H1 (cell line): Measurements from ENCODE around the gene WNT1. TPM values are rescaled to one million over a fixed set of nuclear protein-coding genes. Genes with fewer than 3 reads are reported as not detected.

Experiments used
- BRCA1 ChIP-seq: IDR thresholded peaks from 2 replicates; pipeline ENCODE4 v1.6.1; 2012; ENCODE audit warnings: low read depth, low read length, improper control_type of control experiment
- CBX8 ChIP-seq: fragments of 300-800, 300-1000 bp; sonication (generic); IDR thresholded peaks from 2 replicates; pipeline ENCODE4 v1.7.1; 2016; ENCODE audit warnings: low read depth, low read length, borderline replicate concordance
- FOSL1 ChIP-seq: IDR thresholded peaks from 2 replicates; pipeline ENCODE4 v1.6.1; 2011; ENCODE audit warnings: mild to moderate bottlenecking, low read depth, low read length, moderate library complexity; ENCODE audit not compliant: insufficient read depth
- GABPA ChIP-seq: IDR thresholded peaks from 2 replicates; pipeline ENCODE4 v1.6.1; 2011; ENCODE audit warnings: mild to moderate bottlenecking, low read length, moderate library complexity, borderline replicate concordance; ENCODE audit not compliant: insufficient read depth
- GTF2F1 ChIP-seq: IDR thresholded peaks from 2 replicates; pipeline ENCODE4 v1.6.1; 2012; ENCODE audit warnings: low read depth, low read length, improper control_type of control experiment, borderline replicate concordance
- KDM4A ChIP-seq: IDR thresholded peaks from one replicate; pipeline ENCODE4 v1.7.1; 2012; ENCODE audit warnings: low read depth, mild to moderate bottlenecking, moderate library complexity, low read length, inconsistent platforms; ENCODE audit not compliant: severe bottlenecking
- RFX5 ChIP-seq: IDR thresholded peaks from 2 replicates; pipeline ENCODE4 v1.6.1; 2011; ENCODE audit warnings: low read depth, low read length, improper control_type of control experiment, borderline replicate concordance
- TAF7 ChIP-seq: optimal IDR thresholded peaks from 2 replicates; pipeline ENCODE3; 2011; ENCODE audit warnings: low read depth, mild to moderate bottlenecking, inconsistent platforms, low read length, moderate library complexity, borderline replicate concordance
- TBP ChIP-seq: IDR thresholded peaks from 2 replicates; pipeline ENCODE4 v1.6.1; 2011; ENCODE audit warnings: low read depth, low read length, improper control_type of control experiment
- polyA plus RNA-seq, 7 experiments: library from polyadenylated mRNA; depleted of rRNA in 3 of 7; stranded (reverse) in 5 of 7; unstranded in 2 of 7; fragments of >200 nt in 5 of 7; fragments of 200-250 nt in 2 of 7; gene quantifications; 1 replicate in 5 of 7; 2 replicates in 1 of 7; 4 replicates in 1 of 7; pipeline versions ENCODE4 v1.2.1 to v1.2.3, GENCODE V29; 2011 to 2013; ENCODE audit warnings: missing spikeins in 2 of 7, mixed read lengths in 2 of 7
- total RNA-seq: library from RNA; stranded (reverse); fragmentation: NEBNext Ultra II Directional; extraction: Animal tissue kit (Norgen Biotek cat#: 25700); gene quantifications from 2 replicates; pipeline ENCODE4 v1.2.1, GENCODE V29; 2021
- TF ChIP-seq, protein P1 (sequence below): fragments of 300-600 bp; sonication (generic); IDR thresholded peaks from 2 replicates; pipeline ENCODE4 v1.7.1; 2012; ENCODE audit warnings: low read length, moderate library complexity, mild to moderate bottlenecking, inconsistent platforms; ENCODE audit not compliant: insufficient replicate concordance

The WNT1 gene
- total and polyA plus RNA-seq, 2 of the 8 experiments (the other 6 are each of a cell fraction or from before 2014, with no cell fraction given): not detected

DNA sequence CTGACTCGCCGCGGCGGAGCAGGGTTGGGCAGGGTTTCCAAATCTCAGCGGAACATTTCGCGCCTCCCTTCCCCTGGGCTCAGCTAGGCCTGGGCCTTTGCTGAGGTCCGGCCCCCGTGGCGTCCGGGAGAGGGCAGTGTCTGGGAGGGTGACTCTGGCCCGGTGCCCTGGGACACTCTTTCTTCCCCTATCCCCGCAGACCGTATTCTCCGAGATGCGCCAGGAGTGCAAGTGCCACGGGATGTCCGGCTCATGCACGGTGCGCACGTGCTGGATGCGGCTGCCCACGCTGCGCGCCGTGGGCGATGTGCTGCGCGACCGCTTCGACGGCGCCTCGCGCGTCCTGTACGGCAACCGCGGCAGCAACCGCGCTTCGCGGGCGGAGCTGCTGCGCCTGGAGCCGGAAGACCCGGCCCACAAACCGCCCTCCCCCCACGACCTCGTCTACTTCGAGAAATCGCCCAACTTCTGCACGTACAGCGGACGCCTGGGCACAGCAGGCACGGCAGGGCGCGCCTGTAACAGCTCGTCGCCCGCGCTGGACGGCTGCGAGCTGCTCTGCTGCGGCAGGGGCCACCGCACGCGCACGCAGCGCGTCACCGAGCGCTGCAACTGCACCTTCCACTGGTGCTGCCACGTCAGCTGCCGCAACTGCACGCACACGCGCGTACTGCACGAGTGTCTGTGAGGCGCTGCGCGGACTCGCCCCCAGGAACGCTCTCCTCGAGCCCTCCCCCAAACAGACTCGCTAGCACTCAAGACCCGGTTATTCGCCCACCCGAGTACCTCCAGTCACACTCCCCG is 3.0 kb downstream of the WNT1 start (continued):
- TF ChIP-seq, protein P1, sequence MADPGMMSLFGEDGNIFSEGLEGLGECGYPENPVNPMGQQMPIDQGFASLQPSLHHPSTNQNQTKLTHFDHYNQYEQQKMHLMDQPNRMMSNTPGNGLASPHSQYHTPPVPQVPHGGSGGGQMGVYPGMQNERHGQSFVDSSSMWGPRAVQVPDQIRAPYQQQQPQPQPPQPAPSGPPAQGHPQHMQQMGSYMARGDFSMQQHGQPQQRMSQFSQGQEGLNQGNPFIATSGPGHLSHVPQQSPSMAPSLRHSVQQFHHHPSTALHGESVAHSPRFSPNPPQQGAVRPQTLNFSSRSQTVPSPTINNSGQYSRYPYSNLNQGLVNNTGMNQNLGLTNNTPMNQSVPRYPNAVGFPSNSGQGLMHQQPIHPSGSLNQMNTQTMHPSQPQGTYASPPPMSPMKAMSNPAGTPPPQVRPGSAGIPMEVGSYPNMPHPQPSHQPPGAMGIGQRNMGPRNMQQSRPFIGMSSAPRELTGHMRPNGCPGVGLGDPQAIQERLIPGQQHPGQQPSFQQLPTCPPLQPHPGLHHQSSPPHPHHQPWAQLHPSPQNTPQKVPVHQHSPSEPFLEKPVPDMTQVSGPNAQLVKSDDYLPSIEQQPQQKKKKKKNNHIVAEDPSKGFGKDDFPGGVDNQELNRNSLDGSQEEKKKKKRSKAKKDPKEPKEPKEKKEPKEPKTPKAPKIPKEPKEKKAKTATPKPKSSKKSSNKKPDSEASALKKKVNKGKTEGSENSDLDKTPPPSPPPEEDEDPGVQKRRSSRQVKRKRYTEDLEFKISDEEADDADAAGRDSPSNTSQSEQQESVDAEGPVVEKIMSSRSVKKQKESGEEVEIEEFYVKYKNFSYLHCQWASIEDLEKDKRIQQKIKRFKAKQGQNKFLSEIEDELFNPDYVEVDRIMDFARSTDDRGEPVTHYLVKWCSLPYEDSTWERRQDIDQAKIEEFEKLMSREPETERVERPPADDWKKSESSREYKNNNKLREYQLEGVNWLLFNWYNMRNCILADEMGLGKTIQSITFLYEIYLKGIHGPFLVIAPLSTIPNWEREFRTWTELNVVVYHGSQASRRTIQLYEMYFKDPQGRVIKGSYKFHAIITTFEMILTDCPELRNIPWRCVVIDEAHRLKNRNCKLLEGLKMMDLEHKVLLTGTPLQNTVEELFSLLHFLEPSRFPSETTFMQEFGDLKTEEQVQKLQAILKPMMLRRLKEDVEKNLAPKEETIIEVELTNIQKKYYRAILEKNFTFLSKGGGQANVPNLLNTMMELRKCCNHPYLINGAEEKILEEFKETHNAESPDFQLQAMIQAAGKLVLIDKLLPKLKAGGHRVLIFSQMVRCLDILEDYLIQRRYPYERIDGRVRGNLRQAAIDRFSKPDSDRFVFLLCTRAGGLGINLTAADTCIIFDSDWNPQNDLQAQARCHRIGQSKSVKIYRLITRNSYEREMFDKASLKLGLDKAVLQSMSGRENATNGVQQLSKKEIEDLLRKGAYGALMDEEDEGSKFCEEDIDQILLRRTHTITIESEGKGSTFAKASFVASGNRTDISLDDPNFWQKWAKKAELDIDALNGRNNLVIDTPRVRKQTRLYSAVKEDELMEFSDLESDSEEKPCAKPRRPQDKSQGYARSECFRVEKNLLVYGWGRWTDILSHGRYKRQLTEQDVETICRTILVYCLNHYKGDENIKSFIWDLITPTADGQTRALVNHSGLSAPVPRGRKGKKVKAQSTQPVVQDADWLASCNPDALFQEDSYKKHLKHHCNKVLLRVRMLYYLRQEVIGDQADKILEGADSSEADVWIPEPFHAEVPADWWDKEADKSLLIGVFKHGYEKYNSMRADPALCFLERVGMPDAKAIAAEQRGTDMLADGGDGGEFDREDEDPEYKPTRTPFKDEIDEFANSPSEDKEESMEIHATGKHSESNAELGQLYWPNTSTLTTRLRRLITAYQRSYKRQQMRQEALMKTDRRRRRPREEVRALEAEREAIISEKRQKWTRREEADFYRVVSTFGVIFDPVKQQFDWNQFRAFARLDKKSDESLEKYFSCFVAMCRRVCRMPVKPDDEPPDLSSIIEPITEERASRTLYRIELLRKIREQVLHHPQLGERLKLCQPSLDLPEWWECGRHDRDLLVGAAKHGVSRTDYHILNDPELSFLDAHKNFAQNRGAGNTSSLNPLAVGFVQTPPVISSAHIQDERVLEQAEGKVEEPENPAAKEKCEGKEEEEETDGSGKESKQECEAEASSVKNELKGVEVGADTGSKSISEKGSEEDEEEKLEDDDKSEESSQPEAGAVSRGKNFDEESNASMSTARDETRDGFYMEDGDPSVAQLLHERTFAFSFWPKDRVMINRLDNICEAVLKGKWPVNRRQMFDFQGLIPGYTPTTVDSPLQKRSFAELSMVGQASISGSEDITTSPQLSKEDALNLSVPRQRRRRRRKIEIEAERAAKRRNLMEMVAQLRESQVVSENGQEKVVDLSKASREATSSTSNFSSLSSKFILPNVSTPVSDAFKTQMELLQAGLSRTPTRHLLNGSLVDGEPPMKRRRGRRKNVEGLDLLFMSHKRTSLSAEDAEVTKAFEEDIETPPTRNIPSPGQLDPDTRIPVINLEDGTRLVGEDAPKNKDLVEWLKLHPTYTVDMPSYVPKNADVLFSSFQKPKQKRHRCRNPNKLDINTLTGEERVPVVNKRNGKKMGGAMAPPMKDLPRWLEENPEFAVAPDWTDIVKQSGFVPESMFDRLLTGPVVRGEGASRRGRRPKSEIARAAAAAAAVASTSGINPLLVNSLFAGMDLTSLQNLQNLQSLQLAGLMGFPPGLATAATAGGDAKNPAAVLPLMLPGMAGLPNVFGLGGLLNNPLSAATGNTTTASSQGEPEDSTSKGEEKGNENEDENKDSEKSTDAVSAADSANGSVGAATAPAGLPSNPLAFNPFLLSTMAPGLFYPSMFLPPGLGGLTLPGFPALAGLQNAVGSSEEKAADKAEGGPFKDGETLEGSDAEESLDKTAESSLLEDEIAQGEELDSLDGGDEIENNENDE: no peak
- TF ChIP-seq RFX5: no peak
- TF ChIP-seq TAF7: no peak
- peak; percentile 41 for TF ChIP-seq KDM4A
- TF ChIP-seq GTF2F1: no peak
- TF ChIP-seq CBX8: no peak
- no peak for TF ChIP-seq BRCA1
- TF ChIP-seq GABPA: peak; percentile 11; the same call in 1 of the 2 replicates
- no peak for TF ChIP-seq FOSL1
- no peak for TF ChIP-seq TBP
